Measurements from ENCODE around the gene TCP10L.
"Not testable (repeated sequence)": the region's sequence is repeated elsewhere in the genome, so short reads cannot be mapped to it uniquely, and the experiment has no call there.

The TCP10L gene

DNA sequence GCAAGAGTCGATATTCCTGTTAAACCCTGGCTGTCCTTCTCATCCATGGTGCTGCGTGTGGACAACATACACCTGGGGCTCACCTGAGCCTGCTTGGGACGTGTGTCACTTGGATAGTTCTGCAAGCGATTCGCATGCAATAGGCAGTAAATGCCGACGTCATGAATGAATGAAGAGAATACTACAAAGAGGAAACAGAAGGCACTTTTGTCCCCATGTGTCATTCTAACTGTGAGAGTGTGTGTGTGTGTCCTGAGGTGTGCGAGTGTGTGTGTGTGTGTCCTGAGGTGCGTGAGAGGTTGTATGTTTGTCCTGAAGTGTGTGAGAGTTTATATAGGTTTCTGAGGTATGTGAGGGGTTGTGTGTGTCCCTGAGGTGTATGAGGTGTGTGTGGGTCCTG lies 647 bp upstream of the TCP10L start:
- no peak for DNase-seq

DNA sequence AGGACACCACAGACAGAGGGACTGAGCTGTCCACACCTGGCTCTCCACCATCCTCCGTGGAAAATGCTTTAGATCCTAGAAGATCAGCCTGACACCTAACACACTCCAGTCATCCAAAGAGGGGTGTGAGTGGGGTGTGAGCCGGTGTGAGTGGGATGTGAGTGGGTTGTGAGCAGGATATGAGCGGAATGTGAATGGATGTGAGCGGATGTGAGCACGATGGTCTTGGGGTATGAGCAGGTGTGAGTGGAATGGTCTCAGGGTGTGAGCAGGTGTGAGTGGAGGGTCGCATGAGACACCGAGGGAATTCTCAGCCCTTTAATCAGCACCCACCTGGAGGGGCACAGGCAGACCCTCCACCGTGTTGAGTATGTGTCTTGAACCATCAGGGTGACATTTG lies 851 bp downstream of the TCP10L start:
- DNase-seq: no peak

DNA sequence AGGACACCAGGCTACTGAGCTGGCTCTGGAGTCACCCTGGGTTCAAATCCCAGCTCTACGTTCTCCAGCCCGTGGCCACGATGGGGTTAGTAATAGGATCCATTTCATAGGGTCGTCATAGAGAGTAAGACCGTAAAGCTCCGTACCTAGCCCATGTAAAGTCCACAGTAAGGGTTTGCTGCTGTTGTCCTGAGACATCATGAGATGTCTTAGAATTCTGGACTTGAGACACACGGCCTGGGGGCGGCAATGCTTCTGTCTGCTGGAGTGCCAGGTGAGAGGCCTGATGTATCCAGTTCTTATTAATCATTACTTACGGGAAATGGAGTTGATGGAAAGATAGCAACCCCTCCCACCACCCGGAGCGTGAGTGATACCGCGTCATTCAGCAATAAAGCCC lies 3.6 kb downstream of the TCP10L start:
- no peak for DNase-seq

DNA sequence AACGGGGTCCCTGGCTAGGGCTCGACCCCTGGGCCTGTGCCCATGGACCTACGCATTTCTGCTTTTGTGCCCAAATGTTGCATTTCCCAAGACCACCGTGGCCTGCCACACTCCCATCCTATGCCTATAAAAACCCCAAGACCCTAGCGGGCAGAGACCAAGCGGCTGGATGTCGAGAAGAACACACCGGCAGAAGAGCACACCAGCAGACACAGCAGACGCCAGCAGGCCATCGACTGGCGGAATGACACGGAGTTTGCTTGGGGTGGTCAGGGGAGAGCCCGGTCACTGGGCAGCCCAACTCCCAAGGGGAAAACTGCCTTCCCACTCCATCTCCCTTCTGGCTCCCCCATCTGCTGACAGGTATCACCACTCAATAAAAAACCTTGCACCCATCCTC lies 4.4 kb downstream of the TCP10L start:
- DNase-seq: no peak

DNA sequence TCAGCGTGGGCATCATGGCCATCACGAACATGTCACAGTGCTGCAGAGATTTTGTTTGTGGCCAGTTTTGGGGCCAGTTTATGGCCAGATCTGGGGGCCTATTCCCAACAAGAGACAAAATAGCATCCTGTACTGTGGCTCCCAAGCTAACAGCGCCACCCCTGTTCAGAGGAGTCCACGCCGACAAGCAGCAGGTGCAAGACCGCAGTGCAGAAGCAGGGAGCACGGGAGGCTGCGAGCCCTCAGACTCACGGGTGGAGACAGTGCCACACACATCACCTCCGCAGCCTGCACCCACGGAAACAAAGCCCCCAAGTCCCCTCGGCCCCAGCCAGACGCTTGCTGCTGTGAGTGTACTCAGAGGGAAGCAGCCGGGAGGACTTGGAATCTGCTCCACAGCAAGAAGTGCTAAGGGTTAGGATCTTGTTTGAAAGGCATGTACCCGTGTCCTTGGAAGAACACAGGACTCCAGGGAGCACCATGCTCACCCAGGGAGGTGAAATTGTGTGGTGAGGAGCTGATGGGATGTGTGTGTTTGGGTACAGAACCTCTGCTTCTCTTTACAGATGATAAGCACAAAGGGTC lies 7.1 kb downstream of the TCP10L start:
- peak in 1 of 4 experiments; percentile 18 for DNase-seq

DNA sequence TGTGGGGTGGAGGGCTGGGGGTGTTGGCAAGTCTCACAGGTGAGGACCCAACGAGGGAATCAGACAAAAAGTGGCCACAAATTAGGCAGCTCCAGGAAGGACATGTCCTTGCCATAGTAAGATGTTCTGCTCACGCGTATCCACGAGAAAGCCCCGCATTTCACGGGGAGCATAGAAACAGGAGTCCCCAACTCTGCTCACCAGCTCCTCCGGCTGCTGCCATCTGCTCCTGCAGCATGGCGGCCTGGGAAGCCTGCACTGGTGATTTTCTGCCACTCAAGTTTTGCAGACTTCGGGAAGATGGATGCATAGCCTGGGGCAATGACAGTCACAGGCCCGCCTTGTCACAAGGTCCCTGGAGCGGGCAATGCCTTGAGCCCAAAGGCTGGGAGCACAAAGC lies 9.3 kb downstream of the TCP10L start:
- no peak for DNase-seq

DNA sequence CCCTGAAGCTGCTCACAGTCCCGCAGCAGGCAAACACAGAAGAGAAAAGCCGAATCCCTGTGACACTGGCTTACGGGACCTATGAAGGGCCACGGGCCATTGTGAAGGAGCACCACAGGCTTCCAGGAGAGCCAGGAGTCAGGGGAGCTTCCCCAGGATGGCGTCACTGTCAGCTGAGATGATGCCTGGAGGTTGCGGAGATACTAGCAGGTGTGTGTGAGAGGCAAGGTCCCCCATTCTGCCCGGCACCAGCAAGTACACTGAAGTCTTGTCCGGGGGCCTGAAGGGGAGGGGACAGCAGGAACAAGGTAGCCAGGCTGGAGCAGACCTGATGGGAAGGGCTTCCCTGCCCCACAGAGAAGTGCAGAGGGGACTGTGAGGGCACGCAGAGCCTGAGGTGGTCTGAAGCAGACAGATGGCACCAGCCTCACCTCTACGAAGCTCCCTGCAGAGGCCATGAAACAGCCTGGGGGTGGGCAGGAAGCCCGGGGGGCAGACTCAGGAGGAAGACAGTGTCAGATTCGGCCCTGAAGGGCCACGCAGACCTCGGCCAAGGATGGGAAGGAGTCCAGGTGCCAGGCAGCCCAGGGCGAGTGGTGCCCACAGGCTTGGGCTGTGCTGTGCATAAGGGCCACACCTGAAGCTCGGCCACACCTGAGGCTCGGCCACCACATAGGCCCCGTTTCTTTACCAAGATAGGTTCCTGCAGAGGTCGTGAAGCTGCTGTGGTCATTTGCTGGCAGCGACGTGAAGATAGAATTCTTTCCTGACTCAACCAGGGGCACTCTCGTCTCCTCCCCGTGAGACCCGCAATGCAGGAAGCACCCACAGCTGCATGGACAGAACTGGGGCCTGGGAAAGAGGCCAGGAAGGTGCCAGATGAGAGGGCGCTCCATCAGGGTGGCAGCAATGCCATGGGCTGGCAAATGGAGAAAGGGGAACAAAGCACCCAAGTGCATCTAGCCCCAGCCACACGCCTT lies 10.1 kb downstream of the TCP10L start:
- DNase-seq: no peak

DNA sequence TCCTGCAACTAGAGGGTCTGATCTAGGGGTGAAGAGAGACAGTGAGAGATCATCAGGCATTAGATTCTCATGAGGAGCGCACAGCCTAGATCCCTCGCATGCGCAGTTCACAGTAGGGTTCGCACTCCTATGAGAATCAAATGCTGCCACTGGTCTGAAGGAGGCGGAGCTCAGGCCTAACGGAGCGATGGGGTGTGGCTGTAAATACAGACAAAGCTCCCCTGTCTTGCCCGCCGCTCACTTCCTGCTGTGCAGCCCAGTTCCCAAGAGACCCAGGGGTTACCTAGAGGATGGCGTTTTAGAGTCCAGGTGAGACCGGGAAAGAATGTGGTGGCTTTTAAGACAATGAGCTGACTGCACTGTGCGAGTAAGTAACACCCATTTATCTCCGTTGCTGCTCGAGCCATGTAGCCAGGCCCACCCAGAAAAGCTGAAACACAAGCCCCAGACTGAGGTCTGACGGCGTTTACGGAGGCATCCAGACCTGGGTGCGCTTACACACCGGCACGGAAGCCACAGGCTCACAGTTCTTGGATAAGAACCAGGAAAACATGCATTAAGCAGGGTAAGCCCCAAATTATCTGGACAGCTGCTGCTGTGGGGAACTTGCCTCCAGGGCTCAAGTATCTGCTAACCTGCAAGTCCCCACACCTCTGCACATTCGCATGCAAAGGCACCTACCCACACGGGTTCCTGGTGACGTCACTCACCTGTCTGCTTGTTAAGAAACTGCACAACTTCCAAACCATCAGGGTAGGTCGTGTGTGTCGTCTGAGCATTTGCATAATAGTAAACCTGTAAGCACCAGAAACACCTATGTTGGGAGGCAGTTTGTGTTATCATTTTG lies 12.5 kb downstream of the TCP10L start:
- no peak for DNase-seq

DNA sequence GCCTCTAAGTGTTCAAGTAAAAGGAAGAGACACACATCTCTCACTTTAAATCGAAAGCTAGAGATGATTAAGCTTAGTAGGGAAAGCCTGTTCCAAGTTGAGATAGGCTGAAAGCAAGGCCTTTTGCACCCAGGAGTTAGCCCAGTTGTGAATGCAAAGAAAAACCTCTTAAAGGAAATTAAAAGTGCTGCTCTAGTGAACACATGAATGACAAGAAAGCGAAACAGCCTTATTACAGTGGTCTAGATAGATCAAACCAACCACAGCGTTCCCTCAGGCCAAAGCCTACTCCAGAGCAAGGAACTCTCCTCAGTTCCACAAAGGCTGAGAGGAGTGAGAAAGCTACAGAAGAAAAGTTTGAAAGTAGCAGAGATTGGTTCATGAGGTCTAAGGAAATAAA lies 14.9 kb downstream of the TCP10L start:
- DNase-seq: peak in 1 of 4 experiments; percentile 3

DNA sequence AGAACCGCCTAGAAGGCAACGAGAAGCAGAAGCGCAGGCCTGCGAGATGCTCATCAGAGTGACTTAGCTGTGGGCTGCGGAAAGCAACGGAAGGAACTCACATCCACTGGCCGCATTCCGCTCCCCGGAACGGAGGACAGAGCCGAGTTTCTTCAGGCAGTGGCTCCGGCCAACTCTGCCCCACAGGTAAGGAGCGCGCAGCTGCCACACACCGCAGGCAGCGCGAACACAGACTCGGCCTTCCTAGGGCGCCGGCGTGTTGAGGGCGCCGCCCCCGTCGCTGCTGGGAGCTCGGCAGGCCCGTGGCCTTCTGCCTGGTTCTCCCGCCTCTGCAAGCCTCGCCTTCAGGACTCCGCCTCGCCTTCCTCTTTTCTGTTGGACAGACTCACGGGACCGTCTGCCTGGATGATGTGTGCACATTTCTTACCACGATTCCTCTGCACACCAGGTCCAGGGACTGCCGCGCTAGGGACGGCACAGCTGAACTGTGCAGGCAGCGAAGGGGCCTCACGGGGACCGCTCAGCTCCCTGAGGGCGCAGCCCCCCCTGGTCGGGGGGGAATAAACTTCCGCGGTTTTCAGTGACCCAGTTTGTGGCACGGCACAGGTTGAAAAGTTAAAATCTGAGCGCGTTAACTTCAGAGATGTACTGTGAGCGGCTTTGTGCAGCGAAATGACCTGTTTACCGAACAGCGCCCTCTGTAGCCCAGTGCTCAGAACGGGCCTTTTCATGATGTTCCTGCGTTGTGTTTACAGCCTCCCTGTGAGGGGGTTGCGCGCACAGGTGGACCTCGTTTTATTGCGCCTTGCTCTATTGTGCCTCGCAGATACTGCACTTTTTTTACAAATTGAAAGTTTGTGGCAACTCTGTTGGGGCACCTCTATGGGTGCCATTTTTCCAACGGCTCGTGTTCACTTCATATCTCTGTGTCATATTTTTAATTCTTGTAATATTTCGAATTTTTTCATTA lies 15.8 kb downstream of the TCP10L start:
- DNase-seq: peak; percentile 86 to 94 (median 92)

DNA sequence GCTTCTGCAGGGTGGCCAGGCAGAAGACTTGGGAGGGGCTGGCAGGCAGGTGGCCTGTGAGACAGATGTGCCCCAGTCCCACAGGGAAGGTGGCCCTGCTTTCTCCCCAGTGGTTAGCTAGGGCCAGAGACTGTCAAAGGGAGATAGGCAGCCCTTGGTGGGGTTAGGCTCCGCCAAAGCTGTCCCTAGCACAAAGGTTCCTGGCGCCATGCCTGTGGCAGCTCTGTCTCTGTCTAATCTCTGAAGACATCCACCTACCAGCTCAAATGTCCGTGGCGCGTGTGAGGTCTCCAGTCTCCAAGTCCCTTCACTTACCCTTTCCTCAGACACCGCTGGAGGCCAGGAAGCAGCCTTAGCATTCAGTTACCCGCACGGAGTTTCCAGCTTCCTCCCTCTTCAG lies 17.7 kb downstream of the TCP10L start:
- no peak for DNase-seq

DNA sequence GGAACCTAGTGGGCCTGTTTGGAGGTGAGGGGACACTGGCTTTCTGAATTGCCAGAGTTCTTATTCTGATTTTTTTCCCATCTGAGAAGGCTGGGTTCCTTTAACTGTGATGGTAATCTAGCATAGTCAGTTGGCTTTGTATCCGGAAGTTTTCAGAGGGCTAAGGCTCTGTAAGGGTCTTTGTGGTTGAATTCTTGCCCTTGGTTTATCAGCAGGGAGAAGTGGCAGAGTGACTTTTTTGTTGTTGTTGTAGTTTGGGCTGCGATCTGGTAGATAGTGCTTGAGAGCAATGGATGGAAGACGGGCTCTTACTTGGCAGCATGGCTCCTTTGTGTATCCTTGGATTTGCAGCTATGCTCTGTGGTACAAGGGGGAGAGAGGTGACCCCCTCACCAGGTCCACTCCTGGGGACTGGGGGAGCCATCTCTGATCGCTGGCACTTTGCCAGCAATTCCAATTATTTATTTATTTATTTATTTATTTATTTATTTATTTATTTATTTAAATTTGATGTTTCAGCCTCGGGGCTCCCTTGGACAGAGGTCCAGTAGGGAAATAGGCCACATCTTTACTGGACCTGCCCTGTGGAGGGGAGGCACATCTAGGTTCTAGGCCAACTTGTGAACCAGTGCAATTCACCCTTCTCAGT lies 18.5 kb downstream of the TCP10L start:
- no peak for DNase-seq

DNA sequence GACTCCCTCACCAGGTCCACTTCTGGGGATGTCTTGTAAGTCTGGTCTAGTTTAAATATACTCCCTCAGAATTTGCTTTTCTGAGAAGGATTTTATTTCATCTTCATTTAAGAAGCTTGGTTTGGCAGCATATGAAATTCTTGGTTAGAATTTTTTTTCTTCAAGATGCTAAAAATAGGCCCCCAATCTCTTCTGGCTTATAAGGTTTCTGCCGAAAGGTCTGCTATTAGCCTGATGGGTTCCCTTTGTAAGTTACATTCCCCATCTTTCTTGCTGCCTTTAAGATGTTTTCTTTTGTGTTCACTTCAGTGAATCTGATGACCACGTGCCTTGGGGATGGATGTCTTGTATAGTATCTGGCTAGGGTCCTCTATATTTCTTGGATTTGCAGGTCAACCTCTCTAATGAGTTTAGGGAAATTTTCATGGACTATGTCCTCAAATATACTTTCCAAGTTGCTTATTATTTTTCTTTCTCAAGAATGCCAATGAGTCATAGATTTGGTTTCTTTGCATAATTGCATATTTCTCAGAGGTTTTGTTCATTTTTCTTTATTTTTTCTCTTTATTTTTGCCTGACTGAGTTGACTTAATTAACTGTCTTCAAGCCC lies 19.4 kb downstream of the TCP10L start:
- DNase-seq: no peak

DNA sequence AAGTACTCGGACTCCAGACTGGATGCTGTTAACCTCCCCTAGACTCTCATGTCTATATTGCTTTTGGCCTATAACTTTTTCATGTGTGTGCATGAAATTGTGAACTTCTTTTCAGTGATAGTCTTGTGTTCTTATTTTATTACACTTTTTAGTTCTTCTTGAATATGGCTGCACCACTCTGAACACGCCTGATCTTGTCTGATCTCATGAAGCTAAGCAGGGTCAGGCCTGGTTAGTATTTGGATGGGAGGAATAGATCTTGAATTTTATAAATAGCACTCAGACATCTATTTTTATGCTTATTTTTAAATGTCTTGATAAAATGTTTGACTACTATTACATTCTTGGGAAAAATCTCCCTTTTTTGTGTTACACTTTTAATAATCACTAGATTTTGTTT lies 22.4 kb downstream of the TCP10L start:
- DNase-seq: no peak

DNA sequence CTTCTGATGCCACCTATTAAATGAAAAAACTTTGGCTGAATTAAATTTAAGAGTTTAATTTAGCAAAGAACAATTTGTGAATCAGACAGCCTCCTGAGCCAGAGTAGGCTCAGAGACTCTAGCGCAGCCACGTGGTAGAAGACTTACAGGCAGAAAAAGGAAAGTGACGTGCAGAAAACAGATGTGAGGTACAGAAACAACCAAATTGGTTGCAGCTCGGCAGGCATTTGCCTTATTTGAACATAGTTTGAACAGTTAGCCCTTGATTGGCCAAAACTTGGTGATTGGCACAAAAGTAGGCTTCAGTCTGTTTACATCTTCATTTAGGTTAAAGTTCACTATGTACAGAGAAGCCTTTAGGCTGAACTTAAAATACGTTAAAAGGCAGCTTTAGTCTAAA lies 22.9 kb downstream of the TCP10L start:
- peak in 1 of 4 experiments; percentile 7 for DNase-seq

DNA sequence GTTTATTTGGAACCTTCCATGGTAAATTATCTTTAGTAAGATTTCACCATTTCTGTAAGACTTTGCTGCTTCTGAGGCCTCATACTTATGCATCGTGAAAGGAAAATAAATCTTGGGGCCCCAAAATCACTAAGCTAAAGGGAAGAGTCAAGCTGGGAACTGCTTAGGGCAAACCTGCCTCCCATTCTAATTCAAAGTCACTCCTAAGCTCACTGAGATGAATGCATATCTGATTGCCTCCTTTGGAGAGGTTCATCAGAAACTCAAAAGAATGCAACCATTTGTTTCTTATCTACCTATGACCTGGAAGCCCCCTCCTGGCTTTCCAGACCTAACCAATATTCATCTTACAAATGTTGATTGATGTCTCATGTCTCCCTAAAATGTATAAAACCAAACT lies 23.8 kb downstream of the TCP10L start:
- not testable (repeated sequence) for DNase-seq

DNA sequence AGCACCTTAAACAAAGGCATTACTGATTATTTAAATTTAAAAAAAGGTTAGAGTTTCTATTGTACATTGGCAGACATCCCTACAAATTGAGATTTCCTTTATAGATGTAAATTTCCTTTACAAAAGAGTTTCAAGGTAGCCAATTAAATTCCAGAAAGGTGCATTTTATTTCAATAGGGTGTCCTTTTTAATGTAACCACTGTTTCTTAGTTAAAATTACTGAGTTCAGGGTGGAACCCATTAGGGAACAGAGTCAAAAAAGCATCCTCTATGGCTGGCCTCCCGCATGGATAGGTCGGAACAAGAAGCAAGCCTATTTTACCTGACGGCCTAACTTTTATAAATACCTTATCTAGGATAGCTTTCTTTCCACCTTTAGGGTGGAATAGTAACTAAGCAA lies 24.4 kb downstream of the TCP10L start:
- DNase-seq: no peak

DNA sequence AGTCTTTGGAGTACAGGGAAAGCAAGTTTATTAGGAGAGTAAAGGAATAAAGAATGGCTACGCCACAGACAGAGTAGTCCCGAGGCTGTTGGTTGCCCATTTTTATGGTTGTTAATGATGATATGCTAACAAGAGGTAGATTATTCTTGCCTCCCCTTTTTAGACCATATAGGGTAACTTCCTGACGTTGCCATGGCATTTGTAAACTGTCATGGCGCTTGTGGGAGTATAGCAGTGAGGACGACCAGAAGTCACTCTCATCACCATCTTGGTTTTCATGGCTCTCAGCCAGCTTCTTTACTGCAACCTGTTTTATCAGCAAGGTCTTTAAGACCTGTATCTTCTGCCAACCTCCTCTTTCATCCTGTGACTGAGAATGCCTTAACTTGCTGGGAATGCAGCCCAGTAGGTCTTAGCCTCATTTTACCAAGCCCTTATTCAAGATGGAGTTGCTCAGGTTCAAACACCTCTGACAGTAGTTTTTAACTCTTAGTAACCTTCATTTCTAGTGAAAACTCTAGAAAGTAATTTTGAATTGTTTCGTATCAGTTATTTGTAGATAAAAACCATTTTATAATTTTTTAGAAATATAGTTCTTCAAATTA lies 26.2 kb downstream of the TCP10L start:
- no peak for DNase-seq

DNA sequence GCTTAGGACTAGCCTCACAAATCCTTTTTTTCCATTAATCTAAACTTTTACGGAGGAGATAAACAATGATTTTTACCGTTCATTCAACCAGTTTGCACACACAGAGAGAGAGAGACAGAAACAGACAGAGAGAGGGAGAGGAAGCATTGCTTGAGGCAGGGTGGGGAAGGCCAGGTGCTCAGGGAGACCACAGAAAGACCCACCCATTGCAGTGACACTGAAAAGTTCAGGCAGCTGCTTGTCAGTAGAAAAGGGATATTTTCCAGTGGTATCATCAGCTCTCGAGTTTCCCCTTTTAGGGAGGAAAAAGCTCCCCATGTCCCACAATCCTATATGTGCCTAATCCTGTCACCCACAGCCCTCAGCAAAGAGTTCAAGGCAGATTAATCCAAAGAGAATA lies 27.2 kb downstream of the TCP10L start:
- no peak for DNase-seq

DNA sequence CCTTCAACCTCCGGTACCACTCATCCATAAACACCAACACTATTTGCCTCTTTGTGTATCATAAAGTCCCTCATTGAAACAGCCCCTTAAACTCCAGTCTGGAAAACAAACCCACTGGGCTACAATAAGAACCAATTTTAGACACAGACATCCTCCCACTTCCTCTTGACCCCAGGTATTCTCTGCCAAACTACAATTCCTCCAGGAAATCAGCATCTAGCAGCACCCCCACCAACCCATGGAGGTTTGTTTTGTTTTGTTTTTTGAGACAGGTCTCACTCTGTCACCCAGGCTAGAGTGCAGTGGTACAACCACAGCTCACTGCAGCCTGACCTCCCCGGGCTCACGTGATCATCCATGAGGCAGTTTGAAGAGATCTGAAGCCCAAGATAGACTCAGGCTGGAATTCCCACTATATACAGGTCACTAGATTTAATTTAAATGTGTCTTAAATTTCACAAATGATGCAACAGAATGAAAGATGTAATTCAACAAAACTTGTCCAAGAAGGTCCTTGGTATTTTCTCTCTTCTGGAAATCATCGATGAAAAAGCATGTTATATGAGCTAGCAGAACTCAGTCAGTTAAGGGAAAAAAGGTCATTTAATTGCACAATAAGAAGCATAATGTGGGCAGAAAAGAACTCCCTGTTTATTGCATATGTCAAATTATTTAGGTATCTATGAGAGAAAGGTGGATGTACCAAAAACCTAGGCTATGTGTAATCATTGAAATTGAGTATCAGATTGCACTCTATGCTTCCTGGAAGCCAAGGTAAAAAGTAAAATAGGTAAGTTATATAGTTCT lies 30.3 kb downstream of the TCP10L start:
- DNase-seq: no peak
